IPS DF 4.7 (cell line): Measurements from ENCODE around the gene CDK2.
A peak's percentile ranks its signal among the peaks of the same experiment; 100 is the strongest.

Experiments used
- DNase-seq: peaks from one replicate; pipeline ENCODE4 v3.0.0-alpha.2; 2013; ENCODE audit warnings: low spot score; ENCODE audit errors: extremely low read depth

CDK2 gene

GRCh38 chr12:55937981-55938380 lies 28.6 kb upstream of the CDK2 start:
- DNase-seq, result no peak

DNA sequence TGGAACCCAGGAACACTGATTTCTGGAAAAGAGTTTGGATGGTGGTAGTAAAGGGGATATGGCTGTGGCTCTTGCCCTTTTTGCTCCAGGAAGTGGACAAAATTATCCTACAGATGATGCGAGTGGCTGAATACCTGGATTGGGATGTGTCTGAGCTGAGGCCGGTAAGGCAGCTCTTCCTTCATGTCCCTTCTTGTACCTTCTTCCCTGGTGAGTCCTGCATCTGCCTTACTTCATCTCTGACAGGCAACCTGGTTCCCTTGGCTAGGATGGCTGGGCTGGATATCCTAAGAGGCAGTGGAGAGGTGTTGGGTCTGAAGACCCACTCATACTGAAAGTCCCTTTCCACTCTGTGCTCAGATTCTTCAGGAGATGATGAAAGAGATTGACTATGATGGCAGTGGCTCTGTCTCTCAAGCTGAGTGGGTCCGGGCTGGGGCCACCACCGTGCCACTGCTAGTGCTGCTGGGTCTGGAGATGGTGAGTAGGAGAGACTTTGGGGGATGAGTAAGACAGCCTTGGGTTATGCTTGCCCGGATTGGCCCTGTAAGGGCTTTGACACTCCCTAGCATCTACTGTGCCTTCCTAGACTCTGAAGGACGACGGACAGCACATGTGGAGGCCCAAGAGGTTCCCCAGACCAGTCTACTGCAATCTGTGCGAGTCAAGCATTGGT lies 27.7 kb upstream of the CDK2 start:
- no peak for DNase-seq

DNA sequence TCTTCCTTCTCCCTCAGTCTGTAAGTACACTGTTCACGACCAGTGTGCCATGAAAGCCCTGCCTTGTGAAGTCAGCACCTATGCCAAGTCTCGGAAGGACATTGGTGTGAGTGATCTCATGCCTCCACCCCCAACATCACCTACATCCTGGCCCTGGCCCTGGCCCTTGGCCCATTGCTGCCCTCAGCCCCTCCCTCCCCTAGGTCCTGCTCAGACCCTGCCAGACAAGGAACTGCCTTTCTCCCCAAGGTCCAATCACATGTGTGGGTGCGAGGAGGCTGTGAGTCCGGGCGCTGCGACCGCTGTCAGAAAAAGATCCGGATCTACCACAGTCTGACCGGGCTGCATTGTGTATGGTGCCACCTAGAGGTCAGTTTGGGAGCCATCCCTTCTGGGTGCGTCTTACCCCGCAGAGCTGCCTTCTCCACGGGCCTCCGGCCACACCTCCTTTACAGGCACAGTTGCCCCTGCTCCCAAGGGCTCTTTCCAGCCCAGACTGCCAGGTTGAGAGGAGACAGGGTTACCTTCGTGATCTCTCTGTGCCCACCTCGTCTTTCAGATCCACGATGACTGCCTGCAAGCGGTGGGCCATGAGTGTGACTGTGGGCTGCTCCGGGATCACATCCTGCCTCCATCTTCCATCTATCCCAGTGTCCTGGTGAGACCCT lies 26.4 kb upstream of the CDK2 start:
- DNase-seq, result peak; percentile 89

- DNase-seq, result no peak
Observed at GRCh38 chr12:55942055-55942454, 24.6 kb upstream of the CDK2 start.

DNA sequence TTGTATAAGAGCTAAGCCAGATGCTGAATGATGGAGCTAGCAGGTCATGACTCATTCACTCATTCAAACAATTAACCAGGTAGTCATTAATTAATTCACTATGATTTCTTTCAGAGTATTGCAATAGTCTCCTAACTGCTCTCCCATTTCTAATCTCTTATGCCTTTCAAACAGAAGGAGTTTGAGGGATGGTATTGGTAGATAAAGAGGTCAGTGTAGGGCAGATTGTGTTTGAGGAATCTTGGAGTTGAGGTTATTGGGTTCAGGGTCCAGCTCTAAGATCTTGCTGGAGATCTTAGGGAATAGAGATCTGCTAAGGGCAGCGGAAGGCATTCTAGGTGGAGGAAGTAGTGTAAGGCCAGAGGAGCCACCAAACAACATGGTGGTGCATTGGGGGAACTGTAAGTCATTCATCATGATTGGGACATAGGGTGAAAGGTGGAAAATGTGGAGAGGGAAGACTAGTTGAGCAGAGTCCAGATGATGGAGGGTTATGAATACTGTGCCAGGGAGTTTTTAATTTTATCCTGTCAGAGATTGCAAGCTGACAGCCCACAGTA lies 24.0 kb upstream of the CDK2 start:
- no peak for DNase-seq

DNA sequence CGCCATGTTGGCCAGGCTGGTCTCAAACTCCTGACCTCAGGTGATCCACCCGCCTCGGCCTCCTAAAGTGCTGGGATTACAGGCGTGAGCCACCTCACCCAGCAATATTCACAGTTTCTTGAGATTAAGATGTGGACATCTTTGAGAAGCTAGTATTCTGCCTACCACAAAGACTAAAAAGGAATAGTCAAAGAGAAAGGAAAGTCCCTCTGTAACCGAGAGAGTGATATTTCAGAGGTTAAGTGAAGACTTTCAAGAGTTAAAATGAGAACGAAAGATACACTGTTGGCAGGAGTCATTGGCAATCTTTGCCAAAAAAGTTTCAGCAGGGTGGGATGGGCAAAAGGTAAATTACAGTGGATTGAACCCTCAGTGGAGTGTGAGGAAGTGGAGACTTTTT lies 20.1 kb upstream of the CDK2 start:
- no peak for DNase-seq

DNA sequence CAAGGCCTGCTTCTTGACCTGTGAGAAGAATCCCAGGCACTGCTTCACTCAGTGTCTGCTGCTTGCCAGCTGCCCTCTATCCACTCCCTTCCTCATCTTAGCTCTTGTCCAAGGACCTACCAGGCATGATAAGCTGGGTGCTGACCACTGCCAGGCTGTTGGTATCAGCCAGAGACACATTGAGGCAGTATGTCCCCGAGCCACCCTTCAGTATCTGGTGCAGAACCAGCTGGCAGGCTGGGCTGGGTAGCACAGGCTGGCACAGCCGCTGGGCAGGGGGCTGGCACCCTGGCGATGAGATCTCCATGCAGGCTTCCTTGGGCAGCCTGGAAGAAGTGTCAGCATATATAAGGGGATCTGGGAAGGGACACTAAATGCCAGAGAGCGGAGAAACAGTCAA lies 11.3 kb upstream of the CDK2 start:
- no peak for DNase-seq

GRCh38 chr12:55955800-55956508 lies 10.7 kb upstream of the CDK2 start:
- no peak for DNase-seq

DNA sequence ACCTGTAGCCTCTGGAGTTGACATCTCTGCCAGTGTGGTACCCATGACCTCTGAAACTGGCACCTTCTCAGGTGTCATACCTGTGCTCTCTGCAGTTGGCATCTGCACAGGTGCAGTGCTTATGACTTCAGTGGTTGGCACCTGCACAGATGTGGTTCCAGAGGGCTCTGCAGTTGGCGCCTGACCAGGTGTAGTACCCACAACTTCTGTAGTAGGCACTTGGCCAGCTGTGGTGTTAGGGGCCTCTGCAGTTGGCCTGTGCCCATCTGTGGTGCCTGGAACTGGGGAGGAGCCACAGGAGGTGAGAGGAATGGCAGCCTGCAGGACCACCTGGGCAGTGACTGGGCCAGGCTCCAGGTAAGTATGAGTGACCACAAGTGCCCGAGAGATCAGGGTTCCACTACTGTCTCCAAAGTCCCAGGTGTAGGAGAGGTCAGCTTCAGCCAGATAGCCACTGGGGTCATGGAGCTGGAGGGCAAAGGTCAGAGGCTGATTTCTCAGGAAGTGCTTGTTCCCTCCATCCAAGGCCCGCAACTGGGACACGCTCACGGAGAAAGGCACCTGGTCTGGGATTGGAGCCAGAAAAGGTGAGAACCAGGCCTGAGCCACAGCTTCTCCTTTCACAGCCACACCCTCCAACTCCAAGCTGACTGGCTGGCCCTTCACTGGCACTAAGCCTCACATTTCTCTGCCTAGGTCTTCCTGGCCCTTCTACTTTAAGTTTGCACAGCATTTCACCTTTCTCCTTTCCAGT lies 9.3 kb upstream of the CDK2 start:
- no peak for DNase-seq

- no peak for DNase-seq
Observed at GRCh38 chr12:55963760-55964159, 2.9 kb upstream of the CDK2 start.

GRCh38 chr12:55965240-55965639 lies 1.4 kb upstream of the CDK2 start:
- no peak for DNase-seq

GRCh38 chr12:55965941-55966407 lies 656 bp upstream of the CDK2 start, which contains the start of gene PMEL:
TSS of gene PMEL (minus strand) at chr12:55966042. CDS start at chr12:55966011, 31 bp downstream.
- no peak for DNase-seq

DNA sequence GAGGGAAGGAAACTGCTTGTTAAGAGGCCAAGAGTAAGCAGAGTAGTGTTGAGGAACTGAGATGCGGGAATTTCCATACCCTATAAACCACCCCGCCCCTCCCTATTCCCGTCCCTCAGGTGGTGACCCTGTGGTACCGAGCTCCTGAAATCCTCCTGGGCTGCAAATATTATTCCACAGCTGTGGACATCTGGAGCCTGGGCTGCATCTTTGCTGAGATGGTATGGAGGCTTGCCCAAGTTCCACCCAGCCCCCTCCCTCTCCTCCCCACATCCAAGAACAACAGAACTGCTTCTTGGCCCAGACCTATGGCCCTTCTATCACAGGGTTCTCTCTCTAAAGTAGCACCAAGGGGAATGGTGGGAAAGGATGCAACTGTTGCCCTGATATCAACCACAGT lies 2.7 kb downstream of the CDK2 start:
- DNase-seq, result no peak

GRCh38 chr12:55970775-55971174 lies 4.1 kb downstream of the CDK2 start:
- no peak for DNase-seq

GRCh38 chr12:55972042-55972441 lies 5.4 kb downstream of the CDK2 start:
- DNase-seq, result no peak

DNA sequence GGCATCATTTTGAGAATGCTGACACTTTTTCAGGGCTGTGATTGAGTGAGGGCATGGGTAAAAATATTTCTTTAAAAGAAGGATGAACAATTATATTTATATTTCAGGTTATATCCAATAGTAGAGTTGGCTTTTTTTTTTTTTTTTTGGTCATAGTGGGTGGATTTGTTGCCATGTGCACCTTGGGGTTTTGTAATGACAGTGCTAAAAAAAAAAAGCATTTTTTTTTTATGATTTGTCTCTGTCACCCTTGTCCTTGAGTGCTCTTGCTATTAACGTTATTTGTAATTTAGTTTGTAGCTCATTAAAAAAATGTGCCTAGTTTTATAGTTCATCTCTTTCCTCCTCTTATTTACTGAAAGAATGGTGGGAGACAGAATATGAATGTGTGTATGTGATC lies 5.8 kb downstream of the CDK2 start:
- DNase-seq, result no peak

GRCh38 chr12:55972911-55973598 lies 6.4 kb downstream of the CDK2 start:
- no peak for DNase-seq

GRCh38 chr12:55973599-55974307 lies 7.1 kb downstream of the CDK2 start, which contains the start of gene RAB5B:
TSS of gene RAB5B (plus strand) at chr12:55974078. CDS start at chr12:55986961, 12,883 bp downstream.
- DNase-seq, result peak; percentile 100

DNA sequence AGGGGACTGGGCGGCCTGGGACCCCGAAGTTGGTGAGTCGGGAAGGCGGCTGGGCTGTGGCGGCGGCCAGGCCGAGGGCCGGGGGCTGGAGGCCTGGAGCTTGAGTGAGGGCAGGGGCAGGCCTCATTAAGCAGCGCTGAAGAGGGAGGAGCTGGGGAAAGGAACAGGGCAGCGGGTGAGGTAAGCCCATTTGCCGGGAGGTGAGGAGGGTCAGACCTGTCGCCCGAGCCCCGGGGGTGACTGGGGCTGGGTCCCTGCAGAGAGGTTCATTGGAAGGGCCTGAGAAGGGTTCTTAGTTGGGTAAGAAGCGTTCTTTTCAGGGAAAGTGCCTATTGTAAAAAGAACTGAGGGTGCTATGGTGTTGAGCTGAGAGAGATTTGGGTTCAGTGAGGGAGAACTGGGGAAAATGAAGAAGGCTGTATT lies 7.7 kb downstream of the CDK2 start:
- DNase-seq, result no peak

DNA sequence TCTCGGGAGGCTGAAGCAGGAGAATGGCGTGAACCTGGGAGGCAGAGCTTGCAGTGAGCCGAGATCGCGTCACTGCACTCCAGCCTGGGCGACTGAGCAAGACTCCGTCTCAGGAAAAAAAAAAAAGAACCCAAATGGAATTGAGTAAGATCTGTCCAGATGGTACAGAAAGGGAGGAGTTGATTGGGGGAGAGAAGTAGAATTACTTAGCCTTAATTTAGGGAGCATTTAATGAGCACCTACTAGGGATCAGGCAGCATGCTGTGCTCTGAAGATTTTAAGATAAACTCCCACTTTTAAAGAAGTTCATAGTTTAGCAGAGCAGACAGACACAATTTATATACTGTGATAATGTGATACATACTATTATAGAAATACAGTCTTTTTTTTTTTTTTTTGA lies 11.8 kb downstream of the CDK2 start:
- DNase-seq, result no peak
